Transverse colon (tissue), 4 donors: ENCODE data around the gene PRR19. TPM values are rescaled to one million over a fixed set of nuclear protein-coding genes. Genes with fewer than 3 reads are reported as not detected.

Source experiments
- DNase-seq: peaks from one replicate; pipeline ENCODE4 v3.0.0-alpha.2; 2019
- H3K27ac ChIP-seq, 4 donors: fragments of 200-600 bp; sonication (generic); 2 replicates each; pipeline ENCODE4 v1.5.1; 2016 to 2018; ENCODE audit warnings: inconsistent platforms in 4 of 4
- H3K27me3 ChIP-seq: fragments of 200-600 bp; sonication (generic); 2 replicates; pipeline ENCODE4 v1.5.1; 2017; ENCODE audit warnings: inconsistent platforms
- H3K36me3 ChIP-seq, 4 donors: fragments of 200-600 bp; sonication (generic); 2 replicates each; pipeline ENCODE4 v1.5.1; 2017 to 2019; ENCODE audit warnings: inconsistent platforms in 4 of 4
- H3K4me1 ChIP-seq, 4 donors: fragments of 200-600 bp; sonication (generic); 2 replicates each; pipeline ENCODE4 v1.5.1; 2017 to 2020; ENCODE audit warnings: inconsistent platforms in 4 of 4
- H3K4me3 ChIP-seq, 4 donors: fragments of 200-600 bp; sonication (generic); 1 replicate in 1 of 4; 2 replicates in 3 of 4; pipeline versions ENCODE4 v1.5.1 to v1.6.1; 2017 to 2019; ENCODE audit warnings: inconsistent platforms in 4 of 4
- H3K9me3 ChIP-seq, 2 donors: fragments of 200-600 bp; sonication (generic); 2 replicates each; pipeline ENCODE4 v1.5.1; 2017 to 2019; ENCODE audit warnings: inconsistent platforms in 2 of 2
- CTCF ChIP-seq, 5 experiments: fragments of 200-600 bp in 3 of 5; fragments of 450-650 bp in 2 of 5; sonication (generic) in 3 of 5; IDR thresholded peaks; 1 replicate in 2 of 5; 2 replicates in 3 of 5; pipeline ENCODE4 v1.5.1; 2016 to 2017; ENCODE audit warnings: antibody characterized with exemption in 5 of 5, inconsistent platforms in 3 of 5, mild to moderate bottlenecking in 2 of 5, moderate library complexity in 1 of 5
- EP300 ChIP-seq: sonication (generic); formaldehyde crosslinking; IDR thresholded peaks from one replicate; pipeline ENCODE4 v1.6.1; 2017; ENCODE audit warnings: antibody characterized with exemption, low read depth
- POLR2A ChIP-seq: fragments of 450-650 bp; IDR thresholded peaks from one replicate; pipeline ENCODE4 v1.6.1; 2016; ENCODE audit warnings: antibody characterized with exemption, mild to moderate bottlenecking, moderate library complexity
- POLR2AphosphoS5 ChIP-seq, 3 donors: sonication (generic); formaldehyde crosslinking; IDR thresholded peaks; one replicate each; pipeline ENCODE4 v1.6.1; 2016; ENCODE audit warnings: antibody characterized with exemption in 3 of 3
- WGBS, 2 donors: methylation state at CpG; one replicate each; pipeline ENCODE4 v1.1.5; 2018; ENCODE audit warnings: low coverage in 1 of 2; 5-methylcytosine and 5-hydroxymethylcytosine counted together
- in situ Hi-C, 4 donors: fragments of 200-750 bp; cut with MboI; loops; one replicate each; pipeline versions ENCODE4 v1.15.0 to v1.15.1; 2017; ENCODE audit warnings: low sequenced_read_pairs in 3 of 4, low pct_ligation_motif_present in 1 of 4, low pct_unique_long_range_greater_than_20kb in 1 of 4
- intact Hi-C: fragments of 100-400 bp; cut with DNase I; formaldehyde crosslinking; loops from one replicate; pipeline ENCODE4 v1.15.1; 2023; ENCODE audit warnings: low total_unique reads
- small RNA-seq, 4 donors: library from RNA; depleted of rRNA; stranded (forward); fragments of <200 nt; gene quantifications; one replicate each; pipeline ENCODE3, GENCODE V24; 2016
- total RNA-seq, 4 donors: library from RNA; depleted of rRNA; stranded (reverse); fragments of >200 nt; gene quantifications; one replicate each; pipeline ENCODE4 v1.1.0, GENCODE V29; 2016

PRR19 gene
- total RNA-seq, 4 donors from 2014 or later, result 0.41 to 0.79 TPM; not detected in 2

- WGBS, 2 donors, result 99% methylated on average over 13 of the region's 15 CpGs; no CpG with 5 or more reads in 1 of the 2 donors
- in situ Hi-C loops (no loop called here), intact Hi-C loops (no loop called here)
- DNase-seq, result no peak
- H3K9me3 ChIP-seq, result no peaks in the 10 kb centered on the region
- TF ChIP-seq EP300 (no peak), POLR2A (no peak), POLR2AphosphoS5 (IDR thresholded peaks at IDR 0.05) (no peak), CTCF (IDR thresholded peaks at IDR 0.05) (no peak)
- no peak overlapping the region for H3K4me3 ChIP-seq
- no peaks in the 10 kb centered on the region for H3K4me1 ChIP-seq
- H3K36me3 ChIP-seq, result no peaks in the 10 kb centered on the region
- H3K27me3 ChIP-seq, result no peaks in the 10 kb centered on the region
- H3K27ac ChIP-seq, result no peak overlapping the region
These were observed 54.8 kb downstream of the PRR19 start for GRCh38 chr19:42356686-42357085.

DNA sequence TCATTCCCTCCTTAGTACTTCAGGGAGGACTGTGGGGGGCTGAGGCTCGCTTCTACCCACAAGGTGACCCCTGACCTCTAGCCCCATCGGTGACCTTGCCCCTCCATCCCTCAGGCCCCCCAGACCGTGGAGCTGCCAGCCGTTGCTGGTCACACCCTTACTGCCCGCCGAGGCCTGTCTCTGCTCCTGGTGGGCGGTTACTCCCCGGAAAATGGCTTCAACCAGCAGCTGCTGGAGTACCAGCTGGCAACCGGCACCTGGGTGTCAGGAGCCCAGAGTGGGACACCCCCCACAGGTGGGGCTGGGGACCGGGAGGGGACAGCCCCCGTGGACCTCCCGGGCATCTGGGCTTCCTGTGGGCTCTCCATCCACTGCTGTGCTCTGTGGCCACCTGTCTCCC lies 55.4 kb downstream of the PRR19 start:
- H3K36me3 ChIP-seq, result no peaks in the 10 kb centered on the region
- in situ Hi-C loops, result no loop called here

More for the DNA sequence above, 55.4 kb downstream of the PRR19 start:
- no peak for DNase-seq
- TF ChIP-seq POLR2A (no peak), CTCF (IDR thresholded peaks at IDR 0.05) (no peak), EP300 (no peak), POLR2AphosphoS5 (IDR thresholded peaks at IDR 0.05) (no peak)
- H3K27me3 ChIP-seq, result no peaks in the 10 kb centered on the region
- H3K27ac ChIP-seq, result no peak overlapping the region
- H3K9me3 ChIP-seq, result no peaks in the 10 kb centered on the region
- H3K4me1 ChIP-seq, result no peaks in the 10 kb centered on the region
- WGBS, 2 donors, result 83% methylated on average over 11 of the region's 12 CpGs; no CpG with 5 or more reads in 1 of the 2 donors
- intact Hi-C loops, result no loop called here
- H3K4me3 ChIP-seq, result no peak overlapping the region

Small RNA genes within 50 kb of the gene (small RNA-seq; reads per million reads assigned to genes)
- 0 reads per million in 4 donors for gene MIR8077

Other genes starting within 250 kb of the PRR19 start
- 10 to 100 TPM in 1 of 4 donors, 1 to 10 TPM in 3; 1.6 to 13.1 (median 3.6) TPM for gene GRIK5, start 231.9 kb upstream of the PRR19 start, total RNA-seq
- gene ZNF574, start 226.0 kb upstream of the PRR19 start, total RNA-seq, result 10 to 100 TPM in 3 of 4 donors, 1 to 10 TPM in 1; 8.0 to 18.7 (median 16.5) TPM
- 1 to 10 TPM in 3 of 4 donors, under 1 TPM in 1; 0.96 to 7.1 (median 3.4) TPM for gene POU2F2, start 169.7 kb upstream of the PRR19 start, total RNA-seq
- gene DEDD2, start 84.5 kb upstream of the PRR19 start, total RNA-seq, result 10 to 100 TPM; 52.2 to 90.8 (median 63.0) TPM
- gene ZNF526, start 81.8 kb upstream of the PRR19 start, total RNA-seq, result 10 to 100 TPM in 1 of 4 donors, 1 to 10 TPM in 3; 6.4 to 19.5 (median 6.8) TPM
- gene GSK3A, start 59.5 kb upstream of the PRR19 start, total RNA-seq, result 10 to 100 TPM; 10.7 to 46.4 (median 31.0) TPM
- 10 to 100 TPM; 20.9 to 67.3 (median 30.5) TPM for gene ERF, start 47.0 kb upstream of the PRR19 start, total RNA-seq
- gene CIC, start 32.9 kb upstream of the PRR19 start, total RNA-seq, result 10 to 100 TPM; 35.1 to 96.5 (median 43.6) TPM
- gene PAFAH1B3, start 492 bp downstream of the PRR19 start, total RNA-seq, result 10 to 100 TPM in 3 of 4 donors, not detected in 1; 16.7 to 35.2 (median 24.4) TPM
- not detected for gene TMEM145, start 11.2 kb downstream of the PRR19 start, total RNA-seq
- 10 to 100 TPM; 15.3 to 40.4 (median 22.8) TPM for gene MEGF8, start 23.5 kb downstream of the PRR19 start, total RNA-seq
- 1 to 10 TPM in 1 of 4 donors, not detected in 3; 2.7 TPM for gene CNFN, start 88.2 kb downstream of the PRR19 start, total RNA-seq
- 10 to 100 TPM in 3 of 4 donors, 1 to 10 TPM in 1; 7.1 to 60.2 (median 25.9) TPM for gene LIPE, start 125.3 kb downstream of the PRR19 start, total RNA-seq
- gene CXCL17, start 140.8 kb downstream of the PRR19 start, total RNA-seq, result not detected
- 100 to 1,000 TPM in 3 of 4 donors, 10 to 100 TPM in 1; 38.6 to 835 (median 564) TPM for gene CEACAM1, start 226.3 kb downstream of the PRR19 start, total RNA-seq